GM18502 (cell line): ENCODE data around the gene ACOD1.

ENCODE experiments used
- ATAC-seq: cut with Tn5 transposase; IDR thresholded peaks from one replicate; pipeline ENCODE4 v1.9.1; 2021; ENCODE audit warnings: mild to moderate bottlenecking; ENCODE audit not compliant: unreplicated experiment, poor library complexity

ACOD1 gene

GRCh38 chr13:76982061-76982460 is 33.8 kb downstream of the ACOD1 start:
- no peak for ATAC-seq

GRCh38 chr13:76983676-76984075 is 35.4 kb downstream of the ACOD1 start:
- no peak for ATAC-seq

- peak; percentile 72 for ATAC-seq
Measured at GRCh38 chr13:76991432-76991795, 43.1 kb downstream of the ACOD1 start.

- ATAC-seq = peak; percentile 94
Measured at GRCh38 chr13:76991796-76992547, 43.7 kb downstream of the ACOD1 start, which contains the start of gene CLN5. Gene CLN5 (plus strand): TSS chr13:76992081. CDS start chr13:76992099, 18 bp downstream.

- ATAC-seq = no peak
Measured at GRCh38 chr13:76992548-76993001, 44.3 kb downstream of the ACOD1 start.

- ATAC-seq = no peak
Measured at GRCh38 chr13:76993021-76993420, 44.7 kb downstream of the ACOD1 start.

GRCh38 chr13:76993473-76993872 is 45.2 kb downstream of the ACOD1 start:
- ATAC-seq = no peak

GRCh38 chr13:76994281-76994680 is 46.0 kb downstream of the ACOD1 start:
- no peak for ATAC-seq

GRCh38 chr13:77000475-77000874 is 52.2 kb downstream of the ACOD1 start:
- ATAC-seq = no peak

GRCh38 chr13:77001540-77001939 is 53.2 kb downstream of the ACOD1 start:
- no peak for ATAC-seq

GRCh38 chr13:77001963-77002587 is 53.8 kb downstream of the ACOD1 start:
- no peak for ATAC-seq

- ATAC-seq = no peak
Measured at GRCh38 chr13:77002590-77003190, 54.4 kb downstream of the ACOD1 start.
